GM23338 (cell line): Measurements from ENCODE around the gene CTSG. TPM values are rescaled to one million over a fixed set of nuclear protein-coding genes. Genes with fewer than 3 reads are reported as not detected.

ENCODE experiments used
- ATAC-seq: fragments of 200-7000 bp; cut with Tn5 transposase; 3 replicates; pipeline ENCODE4 v1.9.1; 2020
- DNase-seq: peaks from one replicate; pipeline ENCODE4 v3.0.0-alpha.2; 2015; ENCODE audit warnings: low spot score
- H2AFZ ChIP-seq: fragments of 200-600 bp; sonication (generic); 2 replicates; pipeline ENCODE4 v1.8.0; 2016; ENCODE audit warnings: antibody characterized with exemption, mild to moderate bottlenecking, moderate library complexity
- H3F3A ChIP-seq: fragments of 200-600 bp; sonication (generic); replicated peaks from 2 replicates; pipeline ENCODE4 v1.8.0; 2017; ENCODE audit warnings: antibody characterized with exemption, mixed run types, low read depth
- H3K27ac ChIP-seq: fragments of 200-600 bp; sonication (generic); 2 replicates; pipeline ENCODE4 v1.6.1; 2016; ENCODE audit warnings: low read depth
- H3K27me3 ChIP-seq: fragments of 200-600 bp; sonication (generic); 2 replicates; pipeline ENCODE4 v1.8.0; 2016; ENCODE audit warnings: mild to moderate bottlenecking, mixed run types, moderate library complexity; ENCODE audit not compliant: insufficient read depth
- H3K36me3 ChIP-seq: fragments of 200-600 bp; sonication (generic); 2 replicates; pipeline ENCODE4 v1.8.0; 2016; ENCODE audit warnings: mild to moderate bottlenecking; ENCODE audit not compliant: insufficient read depth
- H3K4me1 ChIP-seq: fragments of 200-600 bp; sonication (generic); 2 replicates; pipeline ENCODE4 v1.8.0; 2016; ENCODE audit warnings: mild to moderate bottlenecking, moderate library complexity; ENCODE audit not compliant: insufficient read depth
- H3K4me2 ChIP-seq: fragments of 200-600 bp; sonication (generic); 2 replicates; pipeline ENCODE4 v1.7.1; 2017; ENCODE audit warnings: mixed run types
- H3K4me3 ChIP-seq: fragments of 200-600 bp; sonication (generic); 2 replicates; pipeline ENCODE4 v1.6.1; 2016; ENCODE audit warnings: mixed run types
- H3K79me2 ChIP-seq: fragments of 200-600 bp; sonication (generic); replicated peaks from 2 replicates; pipeline ENCODE4 v1.8.0; 2017; ENCODE audit warnings: mild to moderate bottlenecking; ENCODE audit not compliant: insufficient read depth
- H3K9me2 ChIP-seq: fragments of 200-600 bp; sonication (generic); 2 replicates; pipeline ENCODE4 v1.8.0; 2017; ENCODE audit not compliant: insufficient read depth
- H4K20me1 ChIP-seq: fragments of 200-600 bp; sonication (generic); replicated peaks from 2 replicates; pipeline ENCODE4 v1.8.0; 2017; ENCODE audit warnings: mild to moderate bottlenecking; ENCODE audit not compliant: insufficient read depth
- H3K27ac Mint-ChIP-seq: 2 replicates; pipeline ENCODE4 v1.8.0; 2020; ENCODE audit warnings: inconsistent platforms, mild to moderate bottlenecking, moderate library complexity, mixed read lengths
- H3K27me3 Mint-ChIP-seq: 3 replicates; pipeline ENCODE4 v1.8.0; 2022; ENCODE audit warnings: low read depth, mild to moderate bottlenecking, moderate library complexity, mixed read lengths, inconsistent platforms; ENCODE audit not compliant: insufficient read depth, poor library complexity
- H3K36me3 Mint-ChIP-seq: 3 replicates; pipeline ENCODE4 v1.8.0; 2021; ENCODE audit warnings: low read depth, mild to moderate bottlenecking, inconsistent platforms, moderate library complexity, mixed read lengths
- H3K4me1 Mint-ChIP-seq: 3 replicates; pipeline ENCODE4 v1.8.0; 2020; ENCODE audit warnings: mild to moderate bottlenecking, inconsistent platforms, mixed read lengths
- H3K4me3 Mint-ChIP-seq: 3 replicates; pipeline ENCODE4 v1.8.0; 2021; ENCODE audit warnings: moderate library complexity, mild to moderate bottlenecking, inconsistent platforms, mixed read lengths
- H3K9me3 Mint-ChIP-seq: 3 replicates; pipeline ENCODE4 v1.8.0; 2020; ENCODE audit warnings: moderate library complexity, mild to moderate bottlenecking, inconsistent platforms, mixed read lengths
- CREB1 ChIP-seq: fragments of 250-450 bp; sonication (Bioruptor Pico); IDR thresholded peaks from 2 replicates; pipeline ENCODE4 v1.5.0; 2020; ENCODE audit warnings: low read depth, mild to moderate bottlenecking, moderate library complexity
- CTCF ChIP-seq, 2 experiments: fragments of 200-600 bp in 1 of 2; sonication (generic) in 1 of 2; conservative IDR thresholded peaks; 2 replicates each; pipeline versions ENCODE4 v1.5.1 to v1.6.1; 2016 to 2017; ENCODE audit warnings: antibody characterized with exemption in 2 of 2, low read depth in 2 of 2, mild to moderate bottlenecking in 2 of 2, moderate library complexity in 1 of 2
- ETS1 ChIP-seq: IDR thresholded peaks from 2 replicates; pipeline ENCODE4 v1.6.1; 2016; ENCODE audit warnings: antibody characterized with exemption
- EZH2 ChIP-seq: fragments of 200-600 bp; sonication (generic); IDR thresholded peaks from one replicate; pipeline ENCODE4 v1.8.0; 2017; ENCODE audit warnings: antibody characterized with exemption, mild to moderate bottlenecking, low read depth; ENCODE audit not compliant: unreplicated experiment
- EZH2phosphoT487 ChIP-seq: fragments of 200-600 bp; sonication (generic); IDR thresholded peaks from one replicate; pipeline ENCODE4 v1.8.1; 2018; ENCODE audit warnings: antibody characterized with exemption; ENCODE audit not compliant: unreplicated experiment
- JUNB ChIP-seq: IDR thresholded peaks from one replicate; pipeline ENCODE4 v1.6.1; 2016; ENCODE audit warnings: antibody characterized with exemption; ENCODE audit not compliant: unreplicated experiment
- NANOG ChIP-seq: IDR thresholded peaks from 2 replicates; pipeline ENCODE4 v1.6.1; 2016; ENCODE audit warnings: antibody characterized with exemption, borderline replicate concordance
- POLR2AphosphoS5 ChIP-seq: IDR thresholded peaks from 2 replicates; pipeline ENCODE4 v1.6.1; 2016; ENCODE audit warnings: antibody characterized with exemption, low read depth
- REST ChIP-seq: IDR thresholded peaks from one replicate; pipeline ENCODE4 v1.6.1; 2018; ENCODE audit warnings: antibody characterized with exemption; ENCODE audit not compliant: unreplicated experiment
- STAT1 ChIP-seq: IDR thresholded peaks from one replicate; pipeline ENCODE4 v1.6.1; 2016; ENCODE audit warnings: antibody characterized with exemption; ENCODE audit not compliant: unreplicated experiment
- ZNF114 ChIP-seq: fragments of 250-450 bp; sonication (Bioruptor Pico); IDR thresholded peaks from 2 replicates; pipeline ENCODE4 v1.5.0; 2020; ENCODE audit warnings: mild to moderate bottlenecking, moderate library complexity
- ZNF331 ChIP-seq: fragments of 250-450 bp; sonication (Bioruptor Pico); IDR thresholded peaks from 2 replicates; pipeline ENCODE4 v1.5.0; 2020; ENCODE audit warnings: low read depth, mild to moderate bottlenecking, moderate library complexity
- ZNF462 ChIP-seq: fragments of 250-450 bp; sonication (Bioruptor Pico); IDR thresholded peaks from 2 replicates; pipeline ENCODE4 v1.5.0; 2020; ENCODE audit warnings: mild to moderate bottlenecking, moderate library complexity
- polyA plus RNA-seq: library from polyadenylated mRNA; unstranded; fragments of >200 nt; fragmentation: Nextera tagmentation; extraction: Ambion mirVana; gene quantifications from 2 replicates; pipeline ENCODE4 v1.2.1, GENCODE V29; 2016
- total RNA-seq: library from RNA; depleted of rRNA; stranded (reverse); fragments of >200 nt; shearing (Covaris generic); gene quantifications from 2 replicates; pipeline ENCODE4 v1.2.3, GENCODE V29; 2014

Gene CTSG
- total and polyA plus RNA-seq, 2 experiments from 2014 or later: not detected

GRCh38 chr14:24563505-24563904 lies 12.5 kb downstream of the CTSG start:
- TF ChIP-seq EZH2 (no peak), STAT1 (no peak), CREB1 (CRISPR knock-in tag) (no peak), EZH2phosphoT487 (no peak), POLR2AphosphoS5 (no peak), CTCF (conservative IDR thresholded peaks at IDR 0.05; ENCODE audit: low read depth in 2 of 2) (no peak), ETS1 (no peak), NANOG (no peak), JUNB (no peak), ZNF331 (CRISPR knock-in tag) (no peak), ZNF462 (CRISPR knock-in tag) (no peak), REST (no peak), ZNF114 (no peak)
- no peaks in the 10 kb centered on the region for H3K79me2 ChIP-seq
- H3K4me3 ChIP-seq: no peak overlapping the region
- Mint-ChIP-seq H3K9me3 (peaks cover 21% of the 10 kb centered on the region), H3K4me1 (no peaks in the 10 kb centered on the region), H3K27ac (no peak overlapping the region), H3K36me3 (peaks cover 7% of the 10 kb centered on the region), H3K27me3 (no peaks in the 10 kb centered on the region), H3K4me3 (no peak overlapping the region)
- no peak overlapping the region for H2AFZ ChIP-seq
- DNase-seq (no peak), ATAC-seq (no peak)
- no peaks in the 10 kb centered on the region for H3K4me1 ChIP-seq
- H3K27me3 ChIP-seq: no peaks in the 10 kb centered on the region
- no peaks in the 10 kb centered on the region for H4K20me1 ChIP-seq
- H3K9me2 ChIP-seq: no peaks in the 10 kb centered on the region
- H3K27ac ChIP-seq: no peak overlapping the region
- no peak overlapping the region for H3K4me2 ChIP-seq
- H3K36me3 ChIP-seq: no peaks in the 10 kb centered on the region
- H3F3A ChIP-seq: no peaks in the 10 kb centered on the region
